ENCODE data around the gene ASNSD1. TPM values are rescaled to one million over a fixed set of nuclear protein-coding genes. Genes with fewer than 3 reads are reported as not detected.

Gene ASNSD1
- total RNA-seq, result 10 to 100 TPM; 46.2 to 59.0 TPM

DNA sequence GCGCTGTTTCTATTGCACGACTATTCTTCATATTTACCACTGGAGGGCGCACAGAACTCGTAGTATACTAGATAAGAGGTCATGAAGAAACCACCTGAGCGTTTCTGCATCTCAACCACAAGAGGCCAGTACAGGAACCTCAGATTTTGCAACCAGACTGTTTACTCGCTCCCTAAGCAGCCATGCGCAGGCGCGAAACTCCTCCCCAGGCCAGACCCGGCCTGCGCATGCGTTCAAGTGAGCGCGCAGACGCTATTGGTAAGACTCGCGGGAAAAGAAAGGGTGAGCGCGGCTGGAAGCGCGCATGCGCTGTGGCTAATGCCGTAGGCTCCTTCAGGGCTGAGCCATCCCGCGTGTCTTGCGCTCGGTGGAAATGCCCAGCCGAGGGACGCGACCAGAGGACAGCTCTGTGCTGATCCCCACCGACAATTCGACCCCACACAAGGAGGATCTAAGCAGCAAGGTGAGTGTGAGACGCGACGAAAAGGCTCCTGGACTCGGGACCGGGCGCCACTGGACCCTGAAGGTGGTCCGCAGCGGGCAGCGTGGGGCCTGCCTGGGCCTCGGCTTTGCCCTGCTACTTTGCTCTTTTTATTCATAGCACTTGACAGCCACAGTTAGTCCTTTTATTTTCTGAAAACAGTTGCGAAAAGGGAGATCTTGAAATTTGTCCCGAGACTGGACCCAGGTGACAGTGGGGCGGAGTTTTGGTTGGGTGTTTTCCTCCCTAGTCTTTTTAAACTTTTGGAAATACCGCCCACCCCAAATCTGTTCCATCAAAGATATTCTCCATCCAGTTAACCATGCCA, at the start of gene ASNSD1:
TSS of gene ASNSD1 (plus strand) at position 312 of the 809 bp plus-strand sequence. CDS start 4,674 bp downstream, outside the sequence.
- DNase-seq (ENCODE audit: low spot score in 2 of 2) (peak; percentile 97 to 99), ATAC-seq (peak; percentile 90 to 93)
- Mint-ChIP-seq H3K27ac (no peak within 1 kb of the TSS), H3K9me3 (no peaks in the 10 kb centered on the region), H3K36me3 (peaks cover 0 to 6% of the 10 kb centered on the region in 2 donors)

DNA sequence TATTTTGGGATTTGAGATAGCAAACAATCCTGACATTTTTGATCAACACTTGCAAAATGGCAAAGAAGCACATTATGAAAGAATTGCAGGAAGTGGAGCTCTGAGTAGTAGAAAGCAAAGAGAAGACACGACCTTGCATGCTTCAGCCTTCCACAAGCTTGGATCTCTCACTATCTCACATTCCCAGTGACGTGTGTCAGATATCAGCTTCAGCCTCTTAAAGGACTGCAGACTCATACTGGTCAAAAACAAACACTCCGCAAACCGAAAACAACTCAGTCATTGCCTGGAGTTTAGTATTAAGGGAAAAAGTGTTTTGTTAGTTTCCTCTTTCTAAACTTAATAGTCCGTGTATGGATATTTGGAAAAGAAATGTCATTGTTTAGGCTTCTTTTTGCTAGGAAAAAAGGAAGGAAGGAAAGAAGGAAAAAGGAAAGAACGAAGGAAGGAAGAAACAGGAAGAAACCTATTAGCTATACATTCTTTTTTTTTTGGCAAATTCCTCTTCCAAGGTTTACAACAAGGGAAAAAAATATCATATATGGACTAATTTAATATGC, 48.1 kb upstream of the ASNSD1 start:
- ATAC-seq (no peak), DNase-seq (ENCODE audit: low spot score in 2 of 2) (no peak)
- Mint-ChIP-seq H3K9me3 (no peaks in the 10 kb centered on the region), H3K27ac (no peak overlapping the region), H3K36me3 (no peaks in the 10 kb centered on the region)

DNA sequence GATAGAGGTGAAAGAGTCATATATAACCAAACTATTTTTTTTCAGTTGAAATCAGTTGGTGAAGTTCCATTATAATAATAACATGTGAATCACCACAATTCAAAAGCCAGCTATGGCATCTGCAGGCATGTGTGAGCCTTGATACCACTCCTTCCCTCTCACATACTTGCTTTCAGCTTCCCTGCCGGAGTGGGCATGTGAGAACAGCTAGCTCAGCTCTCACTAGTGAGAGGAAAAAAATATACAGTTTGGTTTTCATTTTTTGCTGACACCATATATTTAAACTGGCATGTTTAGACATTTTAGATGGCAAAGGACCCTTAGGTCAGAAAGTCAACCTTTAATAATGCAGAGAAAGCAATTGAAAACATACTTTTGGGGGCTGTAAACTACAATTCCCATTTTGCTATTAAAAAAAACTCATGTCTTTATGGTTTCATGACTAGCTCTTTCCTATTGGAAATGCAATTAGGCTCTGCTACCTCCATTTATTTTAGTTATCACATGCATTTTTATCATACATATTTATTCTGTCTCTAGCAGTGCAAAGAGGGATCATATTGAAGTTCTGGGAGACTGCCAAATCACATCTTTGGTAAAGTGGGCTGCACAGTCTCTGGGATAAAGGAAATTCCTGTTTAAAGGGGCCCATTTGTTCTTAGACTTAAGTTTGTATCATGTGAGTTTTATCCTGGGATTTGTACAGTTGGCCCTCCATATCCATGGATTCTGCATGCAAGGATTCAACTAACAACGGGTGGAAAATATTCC, 47.4 kb upstream of the ASNSD1 start:
- Mint-ChIP-seq H3K27ac (no peak overlapping the region), H3K9me3 (no peaks in the 10 kb centered on the region), H3K36me3 (no peaks in the 10 kb centered on the region)
- ATAC-seq (no peak), DNase-seq (ENCODE audit: low spot score in 2 of 2) (no peak)

DNA sequence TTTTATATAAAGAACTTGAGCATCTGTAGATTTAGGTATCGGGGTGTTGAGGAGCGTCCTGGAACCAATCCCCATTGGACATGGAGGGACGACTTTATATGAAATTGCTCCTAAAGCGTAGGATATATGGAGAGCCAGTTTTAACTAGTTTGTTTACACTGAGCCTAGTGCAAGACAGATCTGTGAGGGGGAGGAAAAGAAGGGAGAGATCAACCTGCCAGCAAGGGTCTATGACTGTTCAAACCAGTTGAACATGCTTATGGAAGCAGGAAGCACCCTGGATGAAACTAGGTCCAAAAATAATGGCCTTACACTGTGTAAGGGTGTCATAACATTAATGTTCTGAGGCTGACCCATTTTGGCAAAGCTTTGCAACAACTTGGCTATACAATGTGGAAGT, 46.7 kb upstream of the ASNSD1 start:
- Mint-ChIP-seq H3K9me3 (no peaks in the 10 kb centered on the region), H3K36me3 (no peaks in the 10 kb centered on the region), H3K27ac (no peak overlapping the region)
- no peak for DNase-seq (ENCODE audit: low spot score in 2 of 2)
- no peak for ATAC-seq

DNA sequence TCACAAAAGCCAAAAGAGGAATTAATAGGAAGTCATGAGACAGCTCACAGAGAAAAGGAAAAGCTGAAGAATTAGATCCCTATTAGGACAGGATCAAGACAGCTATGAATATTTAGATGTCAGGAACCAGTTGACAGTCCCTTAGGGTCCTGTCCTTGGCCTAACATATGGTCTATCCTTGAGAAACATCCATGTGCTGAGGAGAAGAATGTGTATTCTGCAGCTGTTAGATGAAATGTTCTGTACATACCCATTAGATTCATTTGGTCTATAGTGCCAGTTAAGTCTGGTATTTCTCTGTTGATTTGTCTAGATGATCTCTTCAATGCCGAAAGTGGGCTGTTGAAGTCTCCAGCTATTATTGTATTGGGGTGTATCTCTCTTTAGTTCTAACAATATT, 43.1 kb upstream of the ASNSD1 start:
- ATAC-seq, result no peak
- no peak for DNase-seq (ENCODE audit: low spot score in 2 of 2)
- Mint-ChIP-seq H3K9me3 (no peaks in the 10 kb centered on the region), H3K27ac (no peak overlapping the region), H3K36me3 (no peaks in the 10 kb centered on the region)

DNA sequence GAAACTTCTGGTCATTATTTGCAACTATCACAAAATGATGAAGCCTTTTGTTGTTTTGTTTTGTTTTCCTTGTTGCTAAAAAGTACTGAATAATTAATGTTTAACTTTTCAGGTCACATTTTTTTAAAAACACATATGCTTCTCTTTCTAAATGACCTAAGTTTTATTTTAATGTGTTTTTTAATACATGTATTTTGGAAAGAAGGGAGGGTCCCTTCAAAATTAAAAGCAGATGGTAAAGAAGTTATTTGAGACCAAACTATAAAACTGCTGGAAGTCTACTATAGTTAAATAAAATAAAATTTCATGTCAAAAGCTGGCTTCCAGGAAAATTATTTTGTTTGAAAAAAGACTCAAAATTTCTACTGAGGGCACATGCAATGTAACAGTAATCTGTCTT, 39.5 kb upstream of the ASNSD1 start:
- Mint-ChIP-seq H3K9me3 (no peaks in the 10 kb centered on the region), H3K36me3 (no peaks in the 10 kb centered on the region), H3K27ac (no peak overlapping the region)
- ATAC-seq (no peak), DNase-seq (ENCODE audit: low spot score in 2 of 2) (no peak)

DNA sequence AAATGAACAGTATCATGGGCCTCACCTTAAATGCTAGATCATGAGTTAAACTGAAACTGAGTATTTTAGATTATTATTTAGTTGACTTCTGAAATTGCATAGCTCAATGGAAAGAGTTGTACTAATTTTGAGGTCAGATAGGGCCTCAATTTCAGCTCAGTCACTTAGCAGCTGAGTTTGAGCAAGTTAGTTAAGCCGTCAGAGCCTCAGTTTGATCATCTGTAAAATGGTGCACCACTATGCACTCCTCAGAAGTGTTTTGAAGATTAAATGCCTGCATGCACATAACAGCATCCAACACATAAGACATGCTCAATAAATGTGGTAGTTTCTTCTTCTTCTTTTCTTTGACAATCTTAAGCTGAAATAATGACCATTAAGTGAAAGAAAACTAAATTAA, 38.2 kb upstream of the ASNSD1 start:
- Mint-ChIP-seq H3K36me3 (no peaks in the 10 kb centered on the region), H3K27ac (no peak overlapping the region), H3K9me3 (no peaks in the 10 kb centered on the region)
- ATAC-seq, result no peak
- DNase-seq (ENCODE audit: low spot score in 2 of 2), result no peak

DNA sequence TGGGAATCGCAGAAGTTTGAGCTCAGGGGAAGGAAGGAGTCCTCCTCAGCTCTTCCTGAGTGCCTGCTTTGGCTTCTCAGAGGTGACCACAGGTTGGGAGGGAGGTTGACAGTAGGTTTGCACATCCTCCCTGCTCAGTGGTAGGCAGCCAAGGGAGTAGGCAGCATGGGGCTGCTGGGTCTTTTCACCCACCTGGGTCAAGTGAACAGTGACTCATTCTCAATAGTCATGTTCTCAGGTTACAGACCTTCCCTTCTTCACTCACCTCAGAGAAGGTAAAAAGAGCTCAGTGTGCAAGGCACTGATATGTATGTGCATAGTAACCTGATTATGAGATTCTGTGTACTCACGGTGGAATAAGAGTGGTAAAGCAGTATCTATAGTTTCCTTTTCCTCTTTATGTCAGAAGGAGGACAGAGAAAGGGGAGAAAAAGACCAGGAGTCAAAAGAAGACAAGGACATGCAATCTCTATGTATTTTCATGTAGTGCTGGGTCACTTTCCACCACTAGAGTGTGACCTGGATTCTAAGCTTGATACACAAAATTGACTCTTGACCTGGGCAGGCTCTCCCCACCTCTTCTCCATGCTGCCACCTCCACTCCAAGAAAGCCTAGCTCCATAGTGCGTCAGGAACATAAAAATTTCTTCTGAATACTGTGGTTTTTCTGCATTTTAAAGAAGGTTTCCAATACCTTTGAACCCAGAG, 36.5 kb upstream of the ASNSD1 start:
- peak; percentile 31 to 70 for ATAC-seq
- Mint-ChIP-seq H3K27ac (no peak overlapping the region), H3K9me3 (no peaks in the 10 kb centered on the region), H3K36me3 (no peaks in the 10 kb centered on the region)
- DNase-seq (ENCODE audit: low spot score in 2 of 2), result no peak

DNA sequence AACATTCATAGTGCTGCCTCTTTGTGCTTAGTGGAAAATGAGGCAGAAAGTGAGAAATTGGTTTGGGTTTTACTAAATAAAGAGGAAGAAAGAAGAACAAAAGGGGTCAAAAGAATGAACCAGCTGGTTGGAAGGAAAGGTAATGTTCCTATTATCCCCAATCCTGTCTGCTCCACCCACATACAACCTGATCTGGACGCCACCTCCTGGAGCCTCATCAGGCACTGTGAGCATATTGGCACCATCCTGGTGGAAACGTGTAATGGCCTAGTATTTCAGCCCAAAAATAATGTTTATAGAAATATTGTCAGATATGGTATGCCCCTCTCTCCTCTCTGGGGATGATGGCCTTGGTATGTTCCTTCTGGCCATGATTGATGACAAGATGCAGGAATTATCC, 35.6 kb upstream of the ASNSD1 start:
- ATAC-seq, result no peak
- no peak for DNase-seq (ENCODE audit: low spot score in 2 of 2)
- Mint-ChIP-seq H3K36me3 (no peaks in the 10 kb centered on the region), H3K9me3 (no peaks in the 10 kb centered on the region), H3K27ac (no peak overlapping the region)

DNA sequence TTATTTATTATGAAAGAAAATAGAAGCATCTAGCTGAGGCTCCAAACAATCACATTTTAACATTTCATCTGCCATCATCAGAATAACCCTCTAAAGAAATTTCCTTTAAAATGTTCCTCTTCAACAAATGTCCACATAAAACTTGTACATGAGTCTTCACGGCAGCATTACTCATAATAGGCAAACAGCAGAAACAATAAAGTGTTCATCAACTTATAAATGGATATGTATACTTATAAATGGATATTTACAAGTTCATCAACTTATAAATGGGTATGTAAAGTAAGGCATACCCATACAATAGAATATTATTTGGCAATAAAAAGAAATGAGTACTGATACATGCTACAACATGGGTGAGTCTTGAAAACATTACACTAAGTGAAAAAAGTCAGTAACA, 33.5 kb upstream of the ASNSD1 start:
- H3K27ac Mint-ChIP-seq, result no peak overlapping the region
- no peaks in the 10 kb centered on the region for H3K9me3 Mint-ChIP-seq
- DNase-seq (ENCODE audit: low spot score in 2 of 2), result no peak
- ATAC-seq, result no peak
- no peaks in the 10 kb centered on the region for H3K36me3 Mint-ChIP-seq

DNA sequence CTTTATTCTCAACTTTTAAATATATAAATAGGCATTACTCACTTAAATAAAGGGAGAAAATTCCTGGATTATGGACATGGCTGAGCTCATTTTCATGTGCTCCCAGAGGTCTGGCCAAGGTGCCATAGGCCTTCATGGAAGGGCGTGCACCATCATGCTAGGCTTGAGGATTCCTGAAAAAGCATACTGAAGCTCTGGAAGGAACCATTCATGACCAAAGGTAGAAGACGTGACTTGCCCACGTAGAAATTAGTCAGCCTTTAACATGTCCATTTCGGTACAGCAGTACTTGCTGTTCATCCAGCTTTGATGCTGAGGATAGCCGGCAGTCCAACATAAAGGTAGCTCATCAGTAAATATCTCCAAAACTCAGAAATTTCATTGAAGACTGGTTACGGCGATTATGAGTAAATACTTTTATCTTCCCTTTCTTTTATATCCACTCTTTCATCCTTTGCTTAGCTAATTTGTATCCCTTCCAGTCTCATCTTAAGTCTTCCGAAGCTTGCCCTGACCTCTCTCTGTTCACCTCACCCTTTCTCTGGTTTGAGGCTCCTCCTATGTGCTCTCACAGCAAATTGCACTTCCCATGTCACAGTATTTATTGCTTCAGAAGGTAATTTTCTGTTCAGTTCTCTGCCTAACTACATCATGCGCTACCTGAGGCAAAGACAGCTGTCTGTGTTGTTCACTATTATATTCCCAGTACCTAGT, 32.3 kb upstream of the ASNSD1 start:
- no peak for DNase-seq (ENCODE audit: low spot score in 2 of 2)
- Mint-ChIP-seq H3K9me3 (no peaks in the 10 kb centered on the region), H3K27ac (no peak overlapping the region), H3K36me3 (no peaks in the 10 kb centered on the region)
- no peak for ATAC-seq

DNA sequence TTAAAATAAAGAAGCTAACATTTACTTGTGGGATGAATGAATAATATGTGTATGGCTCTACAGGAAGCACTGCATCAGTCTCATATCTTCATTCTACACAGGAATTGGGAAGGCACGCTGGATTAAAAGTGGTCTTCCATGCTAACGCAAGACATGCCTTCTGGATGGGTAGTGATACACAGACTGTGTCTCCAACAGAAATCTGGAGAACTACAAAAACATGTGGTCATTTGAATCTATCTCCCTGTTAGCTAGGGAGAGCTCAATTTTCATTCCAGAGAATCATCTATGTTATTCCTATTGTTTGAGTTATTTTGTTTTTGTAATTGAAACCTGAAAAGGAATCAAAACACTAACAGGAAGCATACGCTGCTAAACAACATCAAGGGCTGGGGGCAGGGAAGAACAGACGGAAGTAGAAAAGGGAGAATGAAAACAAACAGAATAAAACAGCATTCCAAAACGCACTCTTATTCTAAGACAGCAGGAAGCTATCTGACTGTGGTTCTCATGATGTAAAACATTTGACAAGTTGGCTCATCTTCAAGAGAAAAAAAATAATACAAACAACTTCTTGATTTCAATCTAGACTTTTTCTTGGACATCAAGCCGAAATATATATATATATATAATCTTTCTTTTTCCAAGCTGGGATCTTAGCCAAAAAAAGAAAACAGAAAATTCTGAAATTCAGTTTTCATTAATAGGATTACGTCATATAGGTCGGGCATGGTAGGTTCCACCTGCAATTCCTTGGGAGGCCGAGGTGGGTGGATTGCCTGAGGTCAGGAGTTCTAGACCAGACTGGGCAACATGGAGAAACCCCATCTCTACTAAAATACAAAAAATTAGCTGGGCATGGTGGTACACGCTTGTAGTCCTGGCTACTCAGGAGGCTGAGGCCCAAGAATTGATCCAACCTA, 31.5 kb upstream of the ASNSD1 start:
- no peaks in the 10 kb centered on the region for H3K36me3 Mint-ChIP-seq
- H3K9me3 Mint-ChIP-seq, result no peaks in the 10 kb centered on the region
- H3K27ac Mint-ChIP-seq, result no peak overlapping the region
- DNase-seq (ENCODE audit: low spot score in 2 of 2) (no peak), ATAC-seq (no peak)

DNA sequence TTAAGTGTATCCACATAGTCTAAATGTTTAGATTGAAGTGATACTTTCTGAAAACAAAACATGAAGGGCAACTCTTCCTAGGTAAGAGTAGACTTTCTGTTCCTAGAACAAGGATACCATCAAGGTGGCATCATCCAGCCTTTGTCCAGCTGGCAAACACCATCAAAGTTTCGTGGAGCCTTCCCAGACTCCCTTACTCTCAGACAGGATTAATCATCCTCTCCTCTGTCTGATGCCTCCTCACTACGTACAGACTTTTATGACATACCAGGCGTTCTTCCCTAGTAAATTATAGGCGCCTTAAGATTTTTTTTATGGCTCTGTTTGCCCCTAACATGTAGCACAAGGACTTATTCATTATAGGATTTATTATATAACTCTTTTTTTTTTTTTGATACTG, 29.4 kb upstream of the ASNSD1 start:
- DNase-seq (ENCODE audit: low spot score in 2 of 2), result no peak
- no peaks in the 10 kb centered on the region for H3K9me3 Mint-ChIP-seq
- H3K27ac Mint-ChIP-seq, result no peak overlapping the region
- ATAC-seq, result no peak
- no peaks in the 10 kb centered on the region for H3K36me3 Mint-ChIP-seq

DNA sequence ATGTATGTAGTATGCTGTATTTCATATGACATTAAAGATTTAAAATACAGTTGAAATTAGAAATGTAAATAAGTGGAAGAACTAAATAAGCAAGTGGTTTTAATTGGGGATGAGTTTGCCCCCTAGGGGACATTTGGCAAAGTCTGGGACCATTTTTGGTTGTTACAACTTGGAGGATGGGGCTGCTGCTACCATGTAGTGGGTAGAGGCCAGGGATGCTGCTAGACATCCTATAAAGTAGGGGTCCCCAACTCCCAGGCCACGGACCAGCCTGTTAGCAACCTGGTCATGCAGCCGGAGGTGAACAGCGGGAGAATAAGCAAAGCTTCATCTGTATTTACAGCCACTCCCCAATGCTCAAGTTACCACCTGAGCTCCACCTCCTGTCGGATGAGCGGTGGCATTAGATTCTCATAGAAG, 27.9 kb upstream of the ASNSD1 start:
- peaks cover 0 to 5% of the 10 kb centered on the region in 2 donors for H3K9me3 Mint-ChIP-seq
- no peak for DNase-seq (ENCODE audit: low spot score in 2 of 2)
- H3K27ac Mint-ChIP-seq, result no peak overlapping the region
- peak in 1 of 2 donors; percentile 48 for ATAC-seq
- peaks cover 0 to 5% of the 10 kb centered on the region in 2 donors for H3K36me3 Mint-ChIP-seq

DNA sequence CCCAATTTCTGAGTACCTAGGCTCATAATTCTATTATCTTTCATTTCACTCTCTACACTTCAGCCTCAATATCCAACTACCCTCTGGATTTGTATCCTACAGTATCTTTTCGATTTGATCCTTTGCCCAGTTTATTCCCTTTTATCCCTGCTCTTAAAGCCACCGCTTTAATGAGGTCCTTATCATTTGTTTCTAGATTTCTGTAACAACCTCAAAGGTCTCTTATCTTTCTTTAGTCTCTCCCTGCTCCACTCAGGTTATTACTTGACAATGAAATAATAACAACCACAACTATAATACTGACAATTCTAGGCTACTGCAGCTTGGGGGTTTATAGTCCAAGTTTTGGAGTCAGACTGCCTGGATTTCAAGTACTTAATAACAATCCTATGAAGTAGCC, 25.9 kb upstream of the ASNSD1 start:
- no peak for ATAC-seq
- Mint-ChIP-seq H3K36me3 (peaks cover 0 to 14% of the 10 kb centered on the region in 2 donors), H3K9me3 (peaks cover 3 to 17% of the 10 kb centered on the region in 2 donors), H3K27ac (no peak overlapping the region)
- DNase-seq (ENCODE audit: low spot score in 2 of 2), result no peak

Measured in activated naive CD4-positive, alpha-beta T cell treated with anti-CD3 and anti-CD28 coated beads, Interleukin-2, amount 50 U/mL, for 72 hours (primary cell).